ENCODE measurements around the gene ADGRD2. TPM values are rescaled to one million over a fixed set of nuclear protein-coding genes. Genes with fewer than 3 reads are reported as not detected.

ADGRD2 gene
- total and polyA plus RNA-seq, 7 experiments from 2014 or later = not detected

DNA sequence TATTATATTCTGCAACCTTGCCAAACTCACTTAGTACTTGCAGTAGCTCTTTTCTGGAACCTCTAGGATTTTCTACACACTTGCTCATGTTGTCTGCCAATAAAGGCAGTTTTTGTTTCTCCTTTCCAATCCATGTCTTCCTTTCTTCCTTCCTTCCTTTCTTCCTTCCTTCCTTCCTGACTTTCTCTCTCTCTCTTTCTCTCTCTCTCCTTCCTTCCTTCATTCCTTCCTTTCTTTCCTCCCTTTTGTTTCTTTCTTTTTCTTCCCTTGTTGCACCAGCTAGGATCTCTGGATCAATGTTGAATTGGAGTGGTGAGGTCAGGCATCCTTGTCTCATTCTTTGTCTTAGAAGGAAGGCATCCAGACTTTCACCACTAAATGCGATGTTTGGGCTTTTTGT is 12.5 kb downstream of the ADGRD2 start:
- DNase-seq (no peak), ATAC-seq (no peak)
- H3K9me3 ChIP-seq (ENCODE audit: control insufficient read depth in 2 of 3, low read length in 3 of 3) = no peaks in the 10 kb centered on the region
- H3K4me3 ChIP-seq (ENCODE audit: low read length) = no peak overlapping the region
- ChIA-PET CTCF (no interaction called here), POLR2A (no interaction called here)
- peaks cover 0 to 14% (median 4%) of the 10 kb centered on the region in 5 donors for H3K27me3 Mint-ChIP-seq
- H3K4me1 Mint-ChIP-seq = no peaks in the 10 kb centered on the region
- H3K4me3 Mint-ChIP-seq = no peak overlapping the region
- H3K27ac ChIP-seq (ENCODE audit: low read depth, low read length) = no peak overlapping the region
- H3K4me1 ChIP-seq (ENCODE audit: control insufficient read depth in 2 of 2, insufficient read depth in 2 of 2, low read length in 2 of 2) = no peaks in the 10 kb centered on the region
- no peaks in the 10 kb centered on the region for H3K36me3 ChIP-seq (ENCODE audit: control insufficient read depth in 2 of 3, insufficient read depth in 3 of 3, low read length in 3 of 3)
- H3K9me3 Mint-ChIP-seq = peaks cover 0 to 6% (median 0%) of the 10 kb centered on the region in 11 donors
- H3K27ac Mint-ChIP-seq = no peak overlapping the region
- H3K27me3 ChIP-seq (ENCODE audit: control insufficient read depth in 2 of 2, insufficient read depth in 2 of 2, low read length in 2 of 2) = no peaks in the 10 kb centered on the region
- H3K36me3 Mint-ChIP-seq = no peaks in the 10 kb centered on the region
- intact Hi-C loops (cut with micrococcal nuclease) = no loop called here

DNA sequence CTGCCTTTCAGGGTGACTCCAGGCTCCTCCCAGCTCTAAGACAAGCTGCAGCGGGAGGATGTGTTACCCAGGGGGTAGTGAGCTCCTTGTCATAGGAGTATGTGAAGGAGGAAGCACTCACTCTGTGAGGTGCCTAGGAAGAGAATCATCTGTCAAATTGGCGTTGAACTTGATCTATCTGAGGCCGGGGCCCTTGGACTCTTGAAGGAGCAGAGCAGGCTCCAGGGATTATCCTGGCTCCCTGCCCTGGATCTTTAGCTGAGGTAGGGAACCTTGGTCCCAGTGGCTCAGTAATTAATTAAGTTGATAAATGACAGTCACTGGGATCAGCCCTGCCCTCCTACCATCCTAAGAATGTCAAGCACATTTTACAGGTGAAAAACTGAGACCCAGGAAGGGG is 15.5 kb downstream of the ADGRD2 start:
- intact Hi-C loops (cut with micrococcal nuclease) = no loop called here
- CTCF ChIA-PET = no interaction called here
- no peaks in the 10 kb centered on the region for H3K4me1 ChIP-seq (ENCODE audit: control insufficient read depth in 2 of 2, insufficient read depth in 2 of 2, low read length in 2 of 2)
- Mint-ChIP-seq H3K27ac (no peak overlapping the region), H3K36me3 (no peaks in the 10 kb centered on the region), H3K9me3 (peaks cover 0 to 5% (median 0%) of the 10 kb centered on the region in 11 donors), H3K4me3 (no peak overlapping the region), H3K4me1 (peaks cover 0 to 3% (median 0%) of the 10 kb centered on the region in 7 donors), H3K27me3 (peaks cover 0 to 16% (median 4%) of the 10 kb centered on the region in 5 donors)
- ATAC-seq (no peak), DNase-seq (no peak)
- no peaks in the 10 kb centered on the region for H3K9me3 ChIP-seq (ENCODE audit: control insufficient read depth in 2 of 3, low read length in 3 of 3)
- H3K27ac ChIP-seq (ENCODE audit: low read depth, low read length) = no peak overlapping the region
- H3K36me3 ChIP-seq (ENCODE audit: control insufficient read depth in 2 of 3, insufficient read depth in 3 of 3, low read length in 3 of 3) = no peaks in the 10 kb centered on the region
- POLR2A ChIA-PET = no interaction called here
- H3K4me3 ChIP-seq (ENCODE audit: low read length) = no peak overlapping the region
- H3K27me3 ChIP-seq (ENCODE audit: control insufficient read depth in 2 of 2, insufficient read depth in 2 of 2, low read length in 2 of 2) = no peaks in the 10 kb centered on the region

DNA sequence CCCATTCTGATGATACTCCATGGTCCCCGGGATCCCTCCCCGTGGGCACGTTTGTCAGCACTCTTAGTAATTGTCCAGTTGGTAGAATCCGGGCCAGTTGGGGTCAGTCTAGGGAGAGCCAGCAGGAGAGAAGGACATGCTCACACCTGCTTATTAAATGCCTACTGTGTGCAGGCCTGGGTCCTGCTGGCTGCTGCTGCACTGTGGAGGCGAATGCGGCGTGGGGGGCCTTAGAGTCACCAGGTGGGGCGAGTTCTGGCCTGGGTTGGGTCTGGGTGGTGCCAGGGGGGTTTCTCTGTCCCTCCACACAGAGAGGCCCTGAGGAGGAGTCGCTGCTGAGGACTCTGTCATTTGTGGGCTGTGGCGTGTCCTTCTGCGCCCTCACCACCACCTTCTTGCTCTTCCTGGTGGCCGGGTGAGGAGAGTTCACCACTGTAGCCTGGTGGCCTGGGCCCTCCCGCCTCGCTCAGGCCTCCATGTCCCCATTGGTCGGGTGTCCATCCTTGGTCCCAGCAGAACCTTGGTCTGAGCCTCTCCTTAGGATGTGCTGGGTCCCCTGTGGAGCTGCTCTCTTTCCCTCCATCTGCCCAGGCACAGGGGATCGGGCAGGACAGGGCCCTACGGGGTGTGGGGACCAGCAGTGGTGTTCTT is 17.3 kb downstream of the ADGRD2 start:
- Histone ChIP-seq H3K27ac (ENCODE audit: low read depth, low read length) (no peak overlapping the region), H3K9me3 (ENCODE audit: control insufficient read depth in 2 of 3, low read length in 3 of 3) (no peaks in the 10 kb centered on the region), H3K4me1 (ENCODE audit: control insufficient read depth in 2 of 2, insufficient read depth in 2 of 2, low read length in 2 of 2) (no peaks in the 10 kb centered on the region), H3K36me3 (ENCODE audit: control insufficient read depth in 2 of 3, insufficient read depth in 3 of 3, low read length in 3 of 3) (no peaks in the 10 kb centered on the region), H3K27me3 (ENCODE audit: control insufficient read depth in 2 of 2, insufficient read depth in 2 of 2, low read length in 2 of 2) (no peaks in the 10 kb centered on the region), H3K4me3 (ENCODE audit: low read length) (no peak overlapping the region)
- DNase-seq = no peak
- no peak overlapping the region for H3K27ac Mint-ChIP-seq
- POLR2A ChIA-PET = no interaction called here
- no peak for ATAC-seq
- CTCF ChIA-PET = no interaction called here
- intact Hi-C loops (cut with micrococcal nuclease) = no loop called here
- H3K9me3 Mint-ChIP-seq = peaks cover 0 to 5% (median 0%) of the 10 kb centered on the region in 11 donors
- H3K27me3 Mint-ChIP-seq = peaks cover 0 to 19% (median 10%) of the 10 kb centered on the region in 5 donors
- no peaks in the 10 kb centered on the region for H3K36me3 Mint-ChIP-seq
- H3K4me3 Mint-ChIP-seq = no peak overlapping the region
- H3K4me1 Mint-ChIP-seq = peaks cover 0 to 3% (median 0%) of the 10 kb centered on the region in 7 donors

DNA sequence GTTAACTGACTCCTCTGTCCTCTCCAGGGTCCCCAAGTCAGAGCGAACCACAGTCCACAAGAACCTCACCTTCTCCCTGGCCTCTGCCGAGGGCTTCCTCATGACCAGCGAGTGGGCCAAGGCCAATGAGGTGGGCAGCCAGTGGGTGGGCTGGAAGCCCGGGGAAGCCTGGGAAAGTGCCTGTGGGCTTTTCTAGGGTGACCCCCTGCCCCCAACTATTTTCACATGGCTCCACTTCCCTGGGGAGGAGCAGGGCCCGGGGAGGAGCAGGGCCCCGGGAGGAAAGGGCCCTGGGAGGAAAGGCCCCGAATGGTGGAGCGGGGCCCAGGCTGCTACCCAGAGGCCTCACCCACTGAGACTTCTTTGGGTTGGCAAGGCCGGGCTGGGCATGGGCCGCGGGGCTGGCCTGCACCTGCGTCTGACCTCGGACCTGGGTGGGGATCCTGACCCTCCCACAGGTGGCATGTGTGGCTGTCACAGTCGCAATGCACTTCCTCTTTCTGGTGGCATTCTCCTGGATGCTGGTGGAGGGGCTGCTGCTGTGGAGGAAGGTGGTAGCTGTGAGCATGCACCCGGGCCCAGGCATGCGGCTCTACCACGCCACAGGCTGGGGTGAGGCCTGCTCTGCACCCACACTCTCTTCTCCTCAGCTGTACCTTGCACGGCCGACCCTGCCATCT is 17.9 kb downstream of the ADGRD2 start:
- Histone ChIP-seq H3K9me3 (ENCODE audit: control insufficient read depth in 2 of 3, low read length in 3 of 3) (no peaks in the 10 kb centered on the region), H3K27ac (ENCODE audit: low read depth, low read length) (no peak overlapping the region), H3K27me3 (ENCODE audit: control insufficient read depth in 2 of 2, insufficient read depth in 2 of 2, low read length in 2 of 2) (no peaks in the 10 kb centered on the region), H3K4me3 (ENCODE audit: low read length) (no peak overlapping the region), H3K36me3 (ENCODE audit: control insufficient read depth in 2 of 3, insufficient read depth in 3 of 3, low read length in 3 of 3) (no peaks in the 10 kb centered on the region), H3K4me1 (ENCODE audit: control insufficient read depth in 2 of 2, insufficient read depth in 2 of 2, low read length in 2 of 2) (no peaks in the 10 kb centered on the region)
- H3K27me3 Mint-ChIP-seq = peaks cover 0 to 19% (median 6%) of the 10 kb centered on the region in 5 donors
- DNase-seq (no peak), ATAC-seq (peak; percentile 30)
- intact Hi-C loops (cut with micrococcal nuclease) = no loop called here
- H3K4me3 Mint-ChIP-seq = no peak overlapping the region
- peaks cover 0 to 3% (median 0%) of the 10 kb centered on the region in 11 donors for H3K9me3 Mint-ChIP-seq
- ChIA-PET CTCF (no interaction called here), POLR2A (no interaction called here)
- H3K4me1 Mint-ChIP-seq = peaks cover 0 to 3% (median 0%) of the 10 kb centered on the region in 7 donors
- no peaks in the 10 kb centered on the region for H3K36me3 Mint-ChIP-seq
- H3K27ac Mint-ChIP-seq = no peak overlapping the region

DNA sequence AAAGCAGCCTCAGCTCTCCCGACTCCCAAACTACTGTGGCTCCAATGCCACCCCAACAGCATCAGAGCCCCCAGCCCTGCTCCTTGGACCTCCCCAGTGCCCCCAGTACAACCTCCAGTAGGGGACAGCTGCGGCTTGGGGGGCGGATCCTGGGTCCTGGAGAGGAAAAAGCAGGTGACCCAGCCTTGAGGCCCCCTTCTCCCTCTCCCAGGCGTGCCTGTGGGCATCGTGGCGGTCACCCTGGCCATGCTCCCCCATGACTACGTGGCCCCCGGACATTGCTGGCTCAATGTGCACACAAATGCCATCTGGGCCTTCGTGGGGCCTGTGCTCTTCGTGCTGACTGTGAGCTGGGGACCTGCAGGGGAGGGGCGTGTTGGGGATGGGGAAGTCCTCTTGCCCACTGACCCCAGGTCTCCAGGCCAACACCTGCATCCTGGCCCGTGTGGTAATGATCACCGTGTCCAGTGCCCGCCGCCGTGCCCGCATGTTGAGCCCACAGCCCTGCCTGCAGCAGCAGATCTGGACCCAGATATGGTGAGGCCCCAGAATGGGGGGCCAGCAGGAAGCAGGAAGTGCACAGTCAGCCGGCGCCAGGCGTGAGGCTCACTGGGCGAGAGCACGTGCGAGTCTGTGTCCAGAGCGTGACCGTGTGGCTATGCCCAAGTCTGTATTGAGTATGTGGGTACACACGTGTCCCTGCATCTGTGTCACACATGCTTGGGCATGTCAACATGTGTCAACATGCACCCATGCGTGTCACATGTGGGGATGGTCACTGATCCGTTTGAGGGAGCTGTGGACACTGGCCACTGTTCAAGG is 19.0 kb downstream of the ADGRD2 start:
- no peak overlapping the region for H3K4me3 Mint-ChIP-seq
- Histone ChIP-seq H3K27ac (ENCODE audit: low read depth, low read length) (no peak overlapping the region), H3K27me3 (ENCODE audit: control insufficient read depth in 2 of 2, insufficient read depth in 2 of 2, low read length in 2 of 2) (no peaks in the 10 kb centered on the region), H3K4me1 (ENCODE audit: control insufficient read depth in 2 of 2, insufficient read depth in 2 of 2, low read length in 2 of 2) (no peaks in the 10 kb centered on the region), H3K4me3 (ENCODE audit: low read length) (no peak overlapping the region), H3K36me3 (ENCODE audit: control insufficient read depth in 2 of 3, insufficient read depth in 3 of 3, low read length in 3 of 3) (no peaks in the 10 kb centered on the region), H3K9me3 (ENCODE audit: control insufficient read depth in 2 of 3, low read length in 3 of 3) (no peaks in the 10 kb centered on the region)
- DNase-seq (no peak), ATAC-seq (no peak)
- H3K4me1 Mint-ChIP-seq = peaks cover 0 to 3% (median 0%) of the 10 kb centered on the region in 7 donors
- ChIA-PET POLR2A (no interaction called here), CTCF (no interaction called here)
- intact Hi-C loops (cut with micrococcal nuclease) = no loop called here
- no peaks in the 10 kb centered on the region for H3K9me3 Mint-ChIP-seq
- no peaks in the 10 kb centered on the region for H3K36me3 Mint-ChIP-seq
- H3K27me3 Mint-ChIP-seq = peaks cover 0 to 29% (median 9%) of the 10 kb centered on the region in 5 donors
- no peak overlapping the region for H3K27ac Mint-ChIP-seq

DNA sequence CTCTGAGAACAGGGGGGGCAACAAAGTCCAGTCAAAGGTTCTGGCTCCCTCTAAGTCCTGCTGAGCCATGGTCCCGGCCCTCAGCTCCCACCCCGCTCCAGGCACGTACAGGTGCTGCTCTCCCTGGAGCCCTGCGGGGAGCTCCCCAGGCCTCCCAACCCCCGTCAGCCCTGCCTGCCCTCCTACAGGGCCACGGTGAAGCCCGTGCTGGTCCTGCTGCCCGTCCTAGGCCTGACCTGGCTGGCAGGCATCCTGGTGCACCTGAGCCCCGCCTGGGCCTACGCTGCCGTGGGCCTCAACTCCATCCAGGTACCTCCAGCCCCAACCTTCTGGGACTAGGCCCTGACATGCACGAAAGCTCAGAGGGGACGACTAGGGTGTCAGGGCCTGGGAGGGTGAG is 20.1 kb downstream of the ADGRD2 start:
- peaks cover 0 to 34% (median 11%) of the 10 kb centered on the region in 5 donors for H3K27me3 Mint-ChIP-seq
- H3K36me3 Mint-ChIP-seq = no peaks in the 10 kb centered on the region
- no peak overlapping the region for H3K27ac Mint-ChIP-seq
- intact Hi-C loops (cut with micrococcal nuclease) = no loop called here
- H3K27ac ChIP-seq (ENCODE audit: low read depth, low read length) = no peak overlapping the region
- H3K9me3 Mint-ChIP-seq = no peaks in the 10 kb centered on the region
- H3K27me3 ChIP-seq (ENCODE audit: control insufficient read depth in 2 of 2, insufficient read depth in 2 of 2, low read length in 2 of 2) = no peaks in the 10 kb centered on the region
- POLR2A ChIA-PET = interaction anchor here (0.5 kb wide), 1 partner anchor 11 kb away, joined by 9 read pairs; no protein-coding TSS in a partner anchor
- H3K4me3 Mint-ChIP-seq = no peak overlapping the region
- DNase-seq = no peak
- H3K4me1 Mint-ChIP-seq = peaks cover 0 to 3% (median 0%) of the 10 kb centered on the region in 7 donors
- ATAC-seq = no peak
- no peaks in the 10 kb centered on the region for H3K36me3 ChIP-seq (ENCODE audit: control insufficient read depth in 2 of 3, insufficient read depth in 3 of 3, low read length in 3 of 3)
- H3K4me3 ChIP-seq (ENCODE audit: low read length) = no peak overlapping the region
- no peaks in the 10 kb centered on the region for H3K9me3 ChIP-seq (ENCODE audit: control insufficient read depth in 2 of 3, low read length in 3 of 3)
- CTCF ChIA-PET = no interaction called here
- H3K4me1 ChIP-seq (ENCODE audit: control insufficient read depth in 2 of 2, insufficient read depth in 2 of 2, low read length in 2 of 2) = no peaks in the 10 kb centered on the region

Measured in naive thymus-derived CD4-positive, alpha-beta T cell (primary cell).